ENCODE results near the gene RFTN1.

- no peak for TF ChIP-seq CTCF (IDR thresholded peaks at IDR 0.05)
- TF ChIP-seq POLR2A (IDR thresholded peaks at IDR 0.05), result no peak
Observed at GRCh38 chr3:16468002-16468335, 45.5 kb downstream of the RFTN1 start.

Data from heart left ventricle (tissue), 13 donors.